ENCODE data around the gene ZBED4. TPM values are rescaled to one million over a fixed set of nuclear protein-coding genes. Genes with fewer than 3 reads are reported as not detected.
A peak's percentile ranks its signal among the peaks of the same experiment; 100 is the strongest.

The ZBED4 gene
- total RNA-seq, 1 donor from 2014 or later: 19.8 TPM

GRCh38 chr22:49925525-49926128 lies 72.0 kb downstream of the ZBED4 start:
- no peaks in the 10 kb centered on the region for H3K9me3 Mint-ChIP-seq
- peak overlapping the region; percentile 85 for H3K4me3 Mint-ChIP-seq
- H3K4me1 Mint-ChIP-seq: peaks cover 23% of the 10 kb centered on the region
- peak; percentile 89 for DNase-seq
- H3K27me3 Mint-ChIP-seq: no peaks in the 10 kb centered on the region
- intact Hi-C loops (cut with micrococcal nuclease): loop anchor here (5.0 kb wide), 1 partner anchor 267 kb away; no protein-coding TSS in a partner anchor
- peaks cover 26% of the 10 kb centered on the region for H3K36me3 Mint-ChIP-seq (ENCODE audit: low read depth)
- peak overlapping the region; percentile 97 for H3K27ac Mint-ChIP-seq

DNA sequence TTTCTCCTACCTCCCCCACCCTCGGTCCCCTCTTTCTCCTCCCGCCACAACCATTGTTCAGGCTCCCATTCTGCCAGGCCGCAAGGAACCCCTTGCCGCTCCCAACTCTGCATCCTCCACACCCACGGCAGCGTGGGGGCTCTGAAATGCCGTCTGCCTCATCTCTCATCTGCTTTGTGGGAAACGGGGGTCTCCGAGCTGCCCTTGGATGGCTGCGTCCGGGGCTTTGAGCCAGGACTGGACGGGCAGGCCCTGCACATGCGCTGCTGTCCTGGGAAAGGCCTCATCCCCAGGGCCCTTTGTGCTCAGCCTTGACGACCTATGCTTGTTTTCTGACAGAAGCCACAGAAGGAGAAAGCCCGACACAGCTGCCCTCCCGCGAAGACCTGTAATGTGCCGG lies 73.3 kb downstream of the ZBED4 start:
- H3K27ac Mint-ChIP-seq: peak overlapping the region; percentile 86
- DNase-seq: no peak
- no peaks in the 10 kb centered on the region for H3K27me3 Mint-ChIP-seq
- peaks cover 22% of the 10 kb centered on the region for H3K36me3 Mint-ChIP-seq (ENCODE audit: low read depth)
- H3K4me3 Mint-ChIP-seq: peak overlapping the region; percentile 45
- intact Hi-C loops (cut with micrococcal nuclease): loop anchor here (5.0 kb wide), 1 partner anchor 265 kb away; no protein-coding TSS in a partner anchor
- H3K9me3 Mint-ChIP-seq: no peaks in the 10 kb centered on the region
- peaks cover 33% of the 10 kb centered on the region for H3K4me1 Mint-ChIP-seq

DNA sequence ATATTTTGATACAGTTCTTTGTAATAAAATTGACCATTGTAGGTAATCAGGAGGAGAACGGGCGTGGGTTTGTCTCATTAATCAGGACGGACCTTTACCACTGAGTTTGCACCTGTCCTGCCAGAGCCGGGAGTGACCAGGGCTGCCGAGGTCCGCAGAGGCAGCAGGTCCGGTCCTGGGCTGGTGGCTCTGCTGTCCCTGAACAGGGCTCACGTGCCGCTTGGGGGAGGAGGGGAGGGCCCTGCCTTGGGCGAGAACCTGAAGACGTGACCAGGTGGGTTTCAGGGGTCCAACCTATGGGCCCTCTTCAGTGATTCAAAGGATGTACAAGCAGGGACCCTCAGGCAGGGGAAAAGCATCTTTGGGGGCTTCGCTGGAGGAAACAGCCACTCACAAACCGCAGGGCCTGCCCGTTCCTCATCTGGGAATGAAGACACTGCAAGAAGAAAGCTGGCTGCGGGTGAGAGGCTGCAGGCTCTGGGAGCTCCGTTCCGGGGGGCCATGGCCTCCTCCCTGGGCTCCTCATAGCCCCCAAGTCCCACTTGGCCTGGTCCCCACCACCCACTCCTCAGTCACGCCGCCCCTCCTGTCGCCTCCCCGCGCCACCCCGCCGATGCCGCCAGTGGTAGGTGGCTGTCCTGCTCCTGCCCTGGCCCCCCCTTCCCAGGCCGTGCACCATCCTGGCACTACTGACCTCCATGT lies 74.0 kb downstream of the ZBED4 start:
- H3K27me3 Mint-ChIP-seq: no peaks in the 10 kb centered on the region
- H3K9me3 Mint-ChIP-seq: no peaks in the 10 kb centered on the region
- no peak for DNase-seq
- H3K36me3 Mint-ChIP-seq (ENCODE audit: low read depth): peaks cover 17% of the 10 kb centered on the region
- peaks cover 33% of the 10 kb centered on the region for H3K4me1 Mint-ChIP-seq
- peak overlapping the region; percentile 86 for H3K27ac Mint-ChIP-seq
- intact Hi-C loops (cut with micrococcal nuclease): loop anchor here (5.0 kb wide), 1 partner anchor 265 kb away; no protein-coding TSS in a partner anchor
- peak overlapping the region; percentile 45 for H3K4me3 Mint-ChIP-seq

DNA sequence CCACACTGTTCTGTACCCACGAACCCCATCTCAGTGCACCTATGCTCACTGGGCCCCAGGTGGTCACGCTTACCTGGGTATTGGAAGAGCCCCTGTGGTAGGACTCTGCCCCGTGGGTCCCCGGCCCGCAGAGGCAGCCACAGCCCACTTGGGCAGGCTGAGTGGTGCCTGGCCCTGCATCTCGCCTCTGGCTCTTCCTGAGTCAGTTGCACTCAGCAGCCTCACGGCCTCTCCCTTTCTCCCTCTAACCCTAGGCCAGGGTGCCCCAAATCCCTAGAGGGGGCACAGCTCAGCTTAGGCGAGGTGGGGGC lies 74.5 kb downstream of the ZBED4 start:
- Mint-ChIP-seq H3K27ac (no peak overlapping the region), H3K4me1 (peaks cover 37% of the 10 kb centered on the region), H3K27me3 (no peaks in the 10 kb centered on the region), H3K4me3 (peak overlapping the region; percentile 21), H3K36me3 (ENCODE audit: low read depth) (peaks cover 17% of the 10 kb centered on the region), H3K9me3 (no peaks in the 10 kb centered on the region)
- no peak for DNase-seq
- intact Hi-C loops (cut with micrococcal nuclease): loop anchor here (5.0 kb wide), 1 partner anchor 264 kb away; no protein-coding TSS in a partner anchor

- no peak for DNase-seq
- Mint-ChIP-seq H3K36me3 (ENCODE audit: low read depth) (peaks cover 16% of the 10 kb centered on the region), H3K4me1 (peaks cover 38% of the 10 kb centered on the region), H3K27ac (no peak overlapping the region), H3K4me3 (peak overlapping the region; percentile 21), H3K9me3 (no peaks in the 10 kb centered on the region), H3K27me3 (no peaks in the 10 kb centered on the region)
- intact Hi-C loops (cut with micrococcal nuclease): loop anchor here (1.0 to 5.0 kb wide), 2 partner anchors 102 to 264 kb away; no protein-coding TSS in a partner anchor
Observed at GRCh38 chr22:49928555-49929210, 75.0 kb downstream of the ZBED4 start.

DNA sequence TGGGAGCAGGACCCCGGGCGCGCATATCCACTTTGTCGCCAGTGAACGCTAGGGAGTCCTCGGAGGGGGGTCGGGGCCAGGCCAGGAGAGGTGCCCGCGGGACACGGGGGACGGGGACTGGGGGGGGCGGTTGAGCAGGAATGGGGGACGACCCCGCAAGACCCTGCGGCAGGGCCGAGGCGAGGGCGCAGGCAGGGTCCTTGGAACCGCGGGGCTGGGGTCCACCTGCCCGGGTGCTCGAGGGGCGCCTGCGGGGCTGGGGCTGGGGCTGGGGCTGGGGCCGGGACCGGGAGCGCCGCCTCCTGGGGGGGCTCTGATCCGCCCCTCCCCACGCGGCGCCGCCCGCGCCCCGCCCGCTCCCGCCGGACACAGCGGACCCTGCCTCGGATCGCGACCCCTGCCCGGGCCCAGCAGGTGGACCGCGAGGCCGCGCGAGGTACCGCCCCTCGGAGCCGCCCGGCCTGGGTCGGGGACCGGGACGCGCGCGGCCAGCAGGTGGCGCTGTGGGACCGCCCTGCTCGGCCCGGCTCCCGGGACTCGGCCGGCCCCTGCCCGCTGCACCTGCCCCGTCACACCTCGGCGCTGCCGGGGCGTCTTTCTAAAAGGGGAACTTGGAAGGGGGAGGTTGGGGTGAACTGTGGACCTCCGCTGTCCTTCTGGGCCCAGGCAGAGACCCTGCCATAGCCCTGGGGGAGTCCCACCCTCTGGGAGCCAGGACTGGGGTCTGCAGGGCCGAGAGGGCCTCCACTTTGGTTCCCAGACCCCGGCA lies 75.8 kb downstream of the ZBED4 start:
- no peaks in the 10 kb centered on the region for H3K9me3 Mint-ChIP-seq
- no peaks in the 10 kb centered on the region for H3K27me3 Mint-ChIP-seq
- intact Hi-C loops (cut with micrococcal nuclease): loop anchor here (1.0 to 5.0 kb wide), 2 partner anchors 101 to 263 kb away; no protein-coding TSS in a partner anchor
- H3K36me3 Mint-ChIP-seq (ENCODE audit: low read depth): peaks cover 16% of the 10 kb centered on the region
- H3K4me3 Mint-ChIP-seq: no peak overlapping the region
- peaks cover 40% of the 10 kb centered on the region for H3K4me1 Mint-ChIP-seq
- no peak overlapping the region for H3K27ac Mint-ChIP-seq
- DNase-seq: peak; percentile 95

- Mint-ChIP-seq H3K27me3 (no peaks in the 10 kb centered on the region), H3K9me3 (no peaks in the 10 kb centered on the region), H3K27ac (no peak overlapping the region), H3K36me3 (ENCODE audit: low read depth) (peaks cover 15% of the 10 kb centered on the region), H3K4me3 (no peak overlapping the region), H3K4me1 (peaks cover 39% of the 10 kb centered on the region)
- no peak for DNase-seq
- intact Hi-C loops (cut with micrococcal nuclease): loop anchor here (1.0 to 5.0 kb wide), 5 partner anchors 87 to 272 kb away; partner anchors contain the start of gene SELENOO
Observed at GRCh38 chr22:49929994-49930575, 76.4 kb downstream of the ZBED4 start.

DNA sequence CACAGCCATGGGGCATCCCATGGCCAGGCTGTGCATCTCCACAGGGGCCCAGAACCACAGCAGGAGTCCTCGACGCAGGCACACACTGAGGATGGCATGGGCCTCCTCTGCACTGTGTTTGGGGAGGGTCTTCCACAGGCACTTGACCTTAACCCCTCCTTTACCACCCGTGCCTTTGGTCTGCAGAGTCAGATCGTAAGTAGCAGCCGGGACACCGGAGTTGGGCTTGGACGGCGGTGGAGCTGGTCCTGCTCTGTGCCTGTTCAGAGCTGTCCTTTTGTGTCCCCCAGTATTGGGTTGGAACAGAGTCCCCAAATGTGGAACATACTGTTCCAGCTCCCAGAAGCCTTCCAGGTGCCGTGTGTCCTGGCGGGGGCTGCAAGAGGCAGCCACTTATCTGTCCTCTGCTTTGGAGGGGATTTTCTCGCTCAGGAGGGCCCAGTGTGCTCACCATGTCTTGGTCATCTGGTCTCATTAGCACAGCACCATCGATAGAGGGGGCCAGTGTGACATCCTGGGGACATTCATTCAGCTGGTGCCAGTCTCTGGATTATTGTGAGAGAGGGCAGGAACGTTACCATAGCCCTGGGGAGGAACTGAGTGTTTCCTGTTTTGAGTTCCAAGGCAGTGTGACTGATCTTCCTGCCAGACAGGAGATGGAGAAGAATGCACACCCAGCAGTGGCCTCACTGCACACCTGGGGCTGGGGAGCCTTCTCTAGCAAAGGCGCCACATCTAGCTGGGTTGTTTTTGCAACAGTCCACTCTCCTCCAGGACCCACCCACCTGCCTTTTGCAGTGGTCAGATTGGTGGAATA lies 77.2 kb downstream of the ZBED4 start:
- peak; percentile 81 for DNase-seq
- intact Hi-C loops (cut with micrococcal nuclease): loop anchor here (1.0 to 5.0 kb wide), 4 partner anchors 62 to 271 kb away; partner anchors contain the start of gene SELENOO
- Mint-ChIP-seq H3K36me3 (ENCODE audit: low read depth) (peaks cover 9% of the 10 kb centered on the region), H3K27ac (peak overlapping the region; percentile 79), H3K9me3 (no peaks in the 10 kb centered on the region), H3K27me3 (no peaks in the 10 kb centered on the region), H3K4me1 (peaks cover 33% of the 10 kb centered on the region), H3K4me3 (peak overlapping the region; percentile 58)

- Mint-ChIP-seq H3K4me1 (peaks cover 27% of the 10 kb centered on the region), H3K27me3 (no peaks in the 10 kb centered on the region), H3K9me3 (no peaks in the 10 kb centered on the region), H3K4me3 (peak overlapping the region; percentile 79), H3K27ac (peak overlapping the region; percentile 81), H3K36me3 (ENCODE audit: low read depth) (peaks cover 2% of the 10 kb centered on the region)
- intact Hi-C loops (cut with micrococcal nuclease): loop anchor here (5.0 kb wide), 3 partner anchors 84 to 269 kb away; partner anchors contain the start of gene SELENOO
- DNase-seq: no peak
Observed at GRCh38 chr22:49933236-49934159, 79.9 kb downstream of the ZBED4 start.

DNA sequence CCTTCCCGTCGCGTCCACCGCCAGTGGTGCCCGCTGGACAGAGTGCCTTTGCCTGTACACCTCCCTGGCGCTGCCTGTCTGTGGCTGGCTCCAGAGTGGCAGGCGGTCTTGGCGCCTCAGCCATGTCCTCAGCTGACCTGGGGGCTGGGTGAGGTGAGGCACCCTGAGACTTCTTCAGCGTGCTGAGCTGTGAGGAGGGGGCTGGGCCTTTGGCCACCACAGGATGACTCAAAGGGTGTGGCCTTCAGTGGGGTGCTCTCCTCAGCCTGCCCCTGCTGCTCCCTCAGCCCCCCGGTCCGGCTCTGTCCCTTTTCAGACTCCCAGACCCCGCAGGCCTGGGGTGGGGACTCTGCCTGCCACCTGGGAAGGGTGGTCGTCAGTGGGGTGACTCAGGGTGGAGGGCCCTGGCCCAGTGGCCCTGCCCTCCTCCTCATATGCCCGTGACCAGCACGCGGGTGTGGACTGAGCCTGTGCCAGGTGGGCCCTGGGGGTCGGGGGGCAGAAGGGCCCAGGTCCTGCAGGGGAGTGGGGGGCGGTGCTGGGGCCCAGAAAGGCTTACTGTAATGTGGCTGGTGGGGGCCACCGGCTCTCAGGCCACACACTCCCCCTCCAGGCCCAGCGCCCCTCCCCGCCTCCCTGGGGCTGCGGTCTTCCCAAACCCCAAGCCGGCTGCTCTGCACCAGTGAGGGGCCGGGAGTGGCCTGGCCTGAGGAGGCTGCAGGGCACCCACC lies 80.7 kb downstream of the ZBED4 start:
- intact Hi-C loops (cut with micrococcal nuclease): loop anchor here (5.0 kb wide), 3 partner anchors 83 to 268 kb away; partner anchors contain the start of gene SELENOO
- Mint-ChIP-seq H3K9me3 (no peaks in the 10 kb centered on the region), H3K27me3 (no peaks in the 10 kb centered on the region), H3K4me1 (peaks cover 27% of the 10 kb centered on the region), H3K27ac (peak overlapping the region; percentile 78), H3K36me3 (ENCODE audit: low read depth) (peaks cover 2% of the 10 kb centered on the region), H3K4me3 (peak overlapping the region; percentile 79)
- peak; percentile 78 for DNase-seq

- peak; percentile 97 for DNase-seq
- Mint-ChIP-seq H3K36me3 (ENCODE audit: low read depth) (peaks cover 2% of the 10 kb centered on the region), H3K4me3 (peak overlapping the region; percentile 79), H3K4me1 (peaks cover 29% of the 10 kb centered on the region), H3K27me3 (no peaks in the 10 kb centered on the region), H3K9me3 (no peaks in the 10 kb centered on the region), H3K27ac (peak overlapping the region; percentile 85)
- intact Hi-C loops (cut with micrococcal nuclease): loop anchor here (5.0 kb wide), 4 partner anchors 82 to 267 kb away; partner anchors contain the start of genes SELENOO and TRABD
Observed at GRCh38 chr22:49934891-49935557, 81.4 kb downstream of the ZBED4 start.

All from activated CD4-positive, alpha-beta T cell treated with anti-CD3 and anti-CD28 coated beads, Interleukin-2, amount 10 ng/mL, durations not matched to agents 24 days and 14 days (primary cell).